ENCODE measurements around the gene TENM4.

- TF ChIP-seq FOXM1 (IDR thresholded peaks at IDR 0.05; ENCODE audit: low read depth) (no peak), CTCF (IDR thresholded peaks at IDR 0.05) (no peak), SMC3 (IDR thresholded peaks at IDR 0.05; ENCODE audit: low read depth, low read length) (no peak), GATA2 (CRISPR knock-in tag; IDR thresholded peaks at IDR 0.05) (no peak)
Observed at GRCh38 chr11:78893996-78894395, 546.8 kb downstream of the TENM4 start.

Measured in SK-N-SH (cell line).